Measurements from ENCODE around the gene IL4R. TPM values are rescaled to one million over a fixed set of nuclear protein-coding genes. Genes with fewer than 3 reads are reported as not detected.

Gene IL4R
- total and polyA plus RNA-seq, 2 of the 13 experiments (the other 11 are each of a cell fraction or from before 2014, with no cell fraction given), result 15.9 to 49.6 TPM

GRCh38 chr16:27264151-27264550 is 49.6 kb upstream of the IL4R start (continued):
- TF ChIP-seq ZGPAT (CRISPR knock-in tag; IDR thresholded peaks at IDR 0.05) (peak; percentile 59; the same call in 1 of the 2 replicates), PAWR (CRISPR knock-in tag; IDR thresholded peaks at IDR 0.05; ENCODE audit: borderline replicate concordance) (no peak), ZNF264 (CRISPR knock-in tag; IDR thresholded peaks at IDR 0.05) (peak; percentile 77; the same call in 1 of the 2 replicates), ZIK1 (CRISPR knock-in tag; IDR thresholded peaks at IDR 0.05; ENCODE audit: borderline replicate concordance, low read depth) (no peak), AKAP8 (CRISPR knock-in tag; IDR thresholded peaks at IDR 0.05) (no peak), IRF2 (CRISPR knock-in tag; IDR thresholded peaks at IDR 0.05) (0 out of 2 replicates have a peak, but pooled peaks have one; percentile 35), ZNF737 (CRISPR knock-in tag; IDR thresholded peaks at IDR 0.05; ENCODE audit: borderline replicate concordance) (no peak), ZNF263 (CRISPR knock-in tag; IDR thresholded peaks at IDR 0.05) (peak; percentile 99), IKZF1 (IDR thresholded peaks at IDR 0.05) (no peak), RCOR2 (CRISPR knock-in tag; IDR thresholded peaks at IDR 0.05) (peak; percentile 66; the same call in 1 of the 2 replicates), ZNF414 (CRISPR knock-in tag; IDR thresholded peaks at IDR 0.05) (peak; percentile 26; the same call in 1 of the 2 replicates), ZNF280D (CRISPR knock-in tag; IDR thresholded peaks at IDR 0.05) (no peak), EED (CRISPR knock-in tag; IDR thresholded peaks at IDR 0.05) (no peak), BCL6 (CRISPR knock-in tag; IDR thresholded peaks at IDR 0.05) (peak; percentile 77), TAF15 (IDR thresholded peaks at IDR 0.05; ENCODE audit: low read depth, low read length, poor library complexity, severe bottlenecking) (no peak), MEIS2 (CRISPR knock-in tag; IDR thresholded peaks at IDR 0.05) (no peak), ZSCAN12 (CRISPR knock-in tag; IDR thresholded peaks at IDR 0.05) (0 out of 2 replicates have a peak, but pooled peaks have one; percentile 38), JUNB (CRISPR knock-in tag; IDR thresholded peaks at IDR 0.05; ENCODE audit: borderline replicate concordance) (peak; percentile 74), GATAD2A (CRISPR knock-in tag; IDR thresholded peaks at IDR 0.05) (peak; percentile 89), ZNF691 (CRISPR knock-in tag; IDR thresholded peaks at IDR 0.05; ENCODE audit: borderline replicate concordance, low read depth) (no peak), REL (CRISPR knock-in tag; conservative IDR thresholded peaks at IDR 0.05) (no peak), IRF9 (CRISPR knock-in tag; IDR thresholded peaks at IDR 0.05; ENCODE audit: borderline replicate concordance) (no peak), TBX3 (IDR thresholded peaks at IDR 0.05; ENCODE audit: borderline replicate concordance) (no peak), MEF2D (CRISPR knock-in tag; IDR thresholded peaks at IDR 0.05) (no peak), CBX5 (CRISPR knock-in tag; IDR thresholded peaks at IDR 0.05; ENCODE audit: borderline replicate concordance) (no peak; the same call in 1 of the 2 replicates)

Data from HepG2 (cell line).